Endometrial microvascular endothelial cells (primary cell): ENCODE results near the gene PCDHGA7. TPM values are rescaled to one million over a fixed set of nuclear protein-coding genes. Genes with fewer than 3 reads are reported as not detected.
"Not testable (repeated sequence)": the region's sequence is repeated elsewhere in the genome, so short reads cannot be mapped to it uniquely, and the experiment has no call there.

ENCODE experiments used
- in situ Hi-C: cut with HindIII; loops from 2 replicates; pipeline ENCODE4 v1.10.0; 2017; ENCODE audit warnings: low sequenced_read_pairs, low pct_unique_long_range_greater_than_20kb; ENCODE audit errors: inconsistent ontology term
- total RNA-seq: library from RNA; depleted of rRNA; stranded (reverse); fragments of >200 nt; gene quantifications from one replicate; pipeline ENCODE4 v1.2.3, GENCODE V29; 2015; ENCODE audit errors: inconsistent ontology term

PCDHGA7 gene
- total RNA-seq, 1 donor from 2014 or later, result 1.0 TPM

GRCh38 chr5:141363952-141364660 is 18.4 kb upstream of the PCDHGA7 start, which contains the start of gene PCDHGA5:
Gene PCDHGA5, plus strand, starts transcription at chr5:141364162. Its CDS starts 169 bp downstream, at chr5:141364331.
- in situ Hi-C loops, result no loop called here

DNA sequence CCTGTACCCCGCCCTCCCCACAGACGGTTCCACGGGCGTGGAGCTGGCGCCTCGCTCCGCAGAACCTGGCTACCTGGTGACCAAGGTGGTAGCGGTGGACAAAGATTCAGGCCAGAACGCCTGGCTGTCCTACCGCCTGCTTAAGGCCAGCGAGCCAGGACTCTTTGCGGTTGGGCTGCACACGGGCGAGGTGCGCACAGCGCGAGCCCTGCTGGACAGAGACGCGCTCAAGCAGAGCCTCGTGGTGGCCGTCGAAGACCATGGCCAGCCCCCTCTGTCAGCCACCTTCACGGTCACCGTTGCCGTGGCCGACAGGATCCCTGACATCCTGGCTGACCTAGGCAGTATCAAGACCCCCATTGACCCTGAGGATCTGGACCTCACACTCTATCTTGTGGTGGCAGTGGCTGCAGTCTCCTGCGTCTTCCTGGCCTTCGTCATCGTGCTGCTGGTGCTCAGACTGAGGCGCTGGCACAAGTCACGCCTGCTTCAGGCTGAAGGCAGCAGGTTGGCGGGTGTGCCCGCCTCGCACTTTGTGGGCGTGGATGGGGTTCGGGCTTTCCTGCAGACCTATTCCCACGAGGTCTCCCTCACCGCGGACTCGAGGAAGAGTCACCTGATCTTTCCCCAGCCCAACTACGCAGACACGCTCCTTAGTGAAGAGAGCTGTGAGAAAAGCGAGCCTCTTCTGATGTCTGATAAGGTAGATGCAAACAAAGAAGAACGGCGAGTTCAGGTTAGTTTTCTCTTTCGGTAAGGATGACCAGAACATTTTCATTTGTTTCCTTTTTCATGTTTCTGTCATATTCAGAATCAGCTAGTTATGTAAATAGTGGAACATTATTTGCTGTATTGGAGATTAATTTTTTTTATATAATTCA is 16.3 kb upstream of the PCDHGA7 start:
- in situ Hi-C loops, result no loop called here

DNA sequence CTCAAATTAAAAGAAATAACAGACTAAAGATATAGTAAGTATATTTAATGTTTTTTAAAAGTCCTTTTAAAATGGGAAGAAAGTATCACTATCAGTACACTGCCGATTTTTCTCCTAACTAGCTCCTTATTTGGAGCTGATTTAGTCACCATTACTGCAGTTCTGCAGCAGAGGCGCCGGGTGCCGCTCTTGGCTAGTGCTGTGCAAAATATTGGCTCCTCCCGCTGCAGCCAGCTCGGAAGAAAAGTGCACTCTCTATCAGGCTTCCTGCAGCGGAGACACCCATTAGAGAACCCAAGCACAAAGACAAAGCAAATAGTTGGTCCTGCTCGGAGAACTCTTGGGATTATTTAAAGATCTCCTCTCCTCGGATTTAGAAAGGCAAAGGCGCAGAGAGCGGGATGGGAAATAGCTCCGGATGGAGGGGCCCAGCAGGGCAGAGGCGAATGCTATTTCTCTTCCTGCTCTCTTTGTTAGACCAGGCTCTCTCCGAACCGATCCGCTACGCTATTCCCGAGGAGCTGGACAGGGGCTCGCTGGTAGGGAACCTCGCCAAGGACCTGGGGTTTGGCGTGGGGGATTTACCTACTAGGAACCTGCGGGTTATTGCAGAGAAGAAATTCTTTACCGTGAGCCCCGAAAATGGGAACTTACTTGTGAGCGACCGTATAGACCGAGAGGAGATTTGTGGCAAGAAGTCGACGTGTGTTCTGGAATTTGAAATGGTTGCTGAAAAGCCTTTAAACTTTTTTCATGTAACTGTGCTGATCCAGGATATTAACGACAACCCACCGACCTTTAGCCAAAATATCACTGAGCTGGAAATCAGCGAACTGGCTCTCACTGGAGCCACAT is 12.3 kb upstream of the PCDHGA7 start, which contains the start of gene PCDHGB3:
Gene PCDHGB3 (plus strand): TSS at position 249 of the 855 bp plus-strand sequence. CDS start 153 bp downstream, at position 402.
- in situ Hi-C loops, result no loop called here

DNA sequence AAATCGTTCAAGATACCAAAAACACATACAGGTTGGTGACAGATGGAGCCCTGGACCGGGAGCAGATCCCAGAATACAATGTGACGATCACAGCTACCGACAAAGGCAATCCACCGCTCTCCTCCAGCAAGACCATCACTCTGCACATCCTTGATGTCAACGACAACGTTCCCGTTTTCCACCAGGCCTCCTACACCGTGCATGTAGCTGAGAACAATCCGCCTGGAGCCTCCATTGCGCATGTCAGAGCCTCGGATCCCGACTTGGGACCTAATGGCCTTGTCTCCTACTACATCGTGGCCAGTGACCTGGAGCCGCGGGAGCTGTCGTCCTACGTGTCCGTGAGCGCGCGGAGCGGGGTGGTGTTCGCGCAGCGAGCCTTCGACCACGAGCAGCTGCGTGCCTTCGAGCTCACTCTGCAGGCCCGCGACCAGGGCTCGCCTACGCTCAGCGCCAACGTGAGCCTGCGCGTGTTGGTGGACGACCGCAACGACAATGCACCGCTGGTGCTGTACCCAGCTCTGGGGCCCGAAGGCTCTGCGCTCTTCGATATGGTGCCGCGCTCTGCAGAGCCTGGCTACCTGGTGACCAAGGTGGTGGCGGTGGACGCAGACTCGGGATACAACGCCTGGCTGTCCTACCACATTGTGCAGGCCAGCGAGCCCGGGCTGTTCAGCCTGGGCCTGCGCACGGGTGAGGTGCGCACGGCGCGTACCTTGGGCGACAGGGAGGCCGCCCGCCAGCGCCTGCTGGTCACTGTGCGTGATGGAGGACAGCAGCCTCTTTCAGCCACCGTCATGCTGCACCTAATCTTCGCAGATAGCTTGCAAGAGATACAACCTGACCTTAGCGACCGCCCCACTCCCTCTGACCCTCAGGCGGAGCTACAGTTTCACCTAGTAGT is 10.7 kb upstream of the PCDHGA7 start:
- in situ Hi-C loops, result no loop called here

DNA sequence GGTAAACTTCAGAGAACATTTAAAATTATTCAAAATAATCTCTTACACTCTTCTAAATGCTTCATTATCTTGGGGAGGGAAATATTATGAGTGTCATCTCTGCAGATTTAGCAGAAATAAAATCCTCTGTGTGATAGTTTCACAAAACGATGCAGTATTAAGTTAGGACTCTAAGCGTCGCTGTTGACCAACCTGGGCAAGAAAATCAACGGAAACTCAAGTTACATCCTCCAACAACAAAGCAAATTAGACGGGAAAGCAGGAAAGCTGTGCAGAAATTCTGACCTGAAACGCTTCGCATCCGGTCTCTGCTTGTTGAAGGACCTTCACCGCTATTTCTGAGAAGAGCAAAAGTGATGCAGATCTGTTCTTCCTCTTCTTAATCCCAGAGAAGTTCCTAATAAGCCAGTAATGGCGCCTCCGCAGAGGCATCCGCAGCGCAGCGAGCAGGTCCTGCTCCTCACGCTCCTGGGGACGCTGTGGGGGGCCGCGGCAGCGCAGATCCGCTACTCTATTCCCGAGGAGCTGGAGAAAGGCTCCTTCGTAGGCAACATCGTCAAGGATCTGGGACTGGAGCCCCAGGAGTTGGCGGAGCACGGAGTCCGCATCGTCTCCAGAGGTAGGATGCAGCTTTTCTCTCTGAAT is 8.7 kb upstream of the PCDHGA7 start, which contains the start of gene PCDHGA6:
Gene PCDHGA6 (plus strand): TSS at position 219 of the 645 bp plus-strand sequence. CDS start 193 bp downstream, at position 412.
- in situ Hi-C loops, result no loop called here

- in situ Hi-C loops, result no loop called here
Observed at GRCh38 chr5:141374627-141375026, 7.9 kb upstream of the PCDHGA7 start.

DNA sequence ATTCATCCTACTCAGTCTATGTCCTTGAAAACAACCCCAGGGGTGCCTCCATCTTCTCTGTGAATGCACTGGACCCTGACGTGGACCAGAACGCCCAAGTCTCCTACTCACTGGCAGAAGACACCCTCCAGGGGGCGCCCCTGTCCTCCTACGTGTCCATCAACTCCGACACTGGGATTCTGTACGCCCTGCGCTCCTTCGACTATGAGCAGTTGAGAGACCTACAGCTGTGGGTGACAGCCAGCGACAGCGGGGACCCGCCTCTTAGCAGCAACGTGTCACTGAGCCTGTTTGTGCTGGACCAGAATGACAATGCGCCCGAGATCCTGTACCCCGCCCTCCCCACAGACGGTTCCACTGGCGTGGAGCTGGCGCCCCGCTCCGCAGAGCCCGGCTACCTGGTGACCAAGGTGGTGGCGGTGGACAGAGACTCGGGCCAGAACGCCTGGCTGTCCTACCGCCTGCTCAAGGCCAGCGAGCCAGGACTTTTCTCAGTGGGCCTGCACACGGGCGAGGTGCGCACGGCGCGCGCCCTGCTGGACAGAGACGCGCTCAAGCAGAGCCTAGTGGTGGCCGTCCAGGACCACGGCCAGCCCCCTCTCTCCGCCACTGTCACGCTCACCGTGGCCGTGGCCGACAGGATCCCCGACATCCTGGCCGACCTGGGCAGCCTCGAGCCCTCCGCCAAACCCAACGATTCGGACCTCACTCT is 6.9 kb upstream of the PCDHGA7 start:
- in situ Hi-C loops, result not testable (repeated sequence)

DNA sequence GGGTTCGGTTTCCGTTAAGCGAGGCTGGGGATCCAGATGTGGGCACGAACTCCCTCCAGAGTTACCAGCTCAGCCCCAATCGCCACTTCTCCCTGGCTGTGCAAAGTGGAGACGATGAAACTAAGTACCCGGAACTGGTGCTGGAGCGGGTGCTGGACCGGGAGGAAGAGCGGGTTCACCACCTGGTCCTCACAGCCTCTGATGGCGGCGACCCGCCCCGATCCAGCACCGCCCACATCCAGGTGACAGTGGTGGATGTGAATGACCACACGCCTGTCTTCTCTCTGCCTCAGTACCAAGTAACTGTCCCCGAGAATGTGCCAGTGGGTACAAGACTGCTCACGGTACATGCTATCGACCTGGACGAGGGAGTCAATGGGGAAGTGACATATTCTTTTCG is 803 bp downstream of the PCDHGA7 start:
- in situ Hi-C loops, result no loop called here

- in situ Hi-C loops, result no loop called here
Observed at GRCh38 chr5:141384471-141385267, 2.1 kb downstream of the PCDHGA7 start.

GRCh38 chr5:141387557-141388311 is 5.2 kb downstream of the PCDHGA7 start, which contains the start of gene PCDHGB4:
Gene PCDHGB4, plus strand, starts transcription at chr5:141387698. Its CDS starts 187 bp downstream, at chr5:141387885.
- in situ Hi-C loops, result not testable (repeated sequence)

DNA sequence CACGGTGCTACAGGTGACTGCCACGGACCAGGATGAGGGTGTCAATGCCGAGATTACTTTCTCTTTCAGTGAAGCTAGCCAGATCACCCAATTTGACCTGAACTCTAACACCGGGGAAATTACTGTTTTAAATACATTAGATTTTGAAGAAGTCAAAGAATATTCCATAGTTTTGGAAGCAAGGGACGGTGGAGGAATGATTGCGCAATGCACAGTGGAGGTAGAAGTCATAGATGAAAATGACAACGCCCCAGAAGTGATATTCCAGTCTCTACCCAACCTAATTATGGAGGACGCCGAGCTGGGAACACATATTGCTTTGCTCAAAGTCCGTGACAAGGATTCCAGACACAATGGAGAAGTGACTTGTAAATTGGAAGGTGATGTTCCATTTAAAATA is 6.1 kb downstream of the PCDHGA7 start:
- in situ Hi-C loops, result no loop called here

GRCh38 chr5:141389153-141390042 is 6.9 kb downstream of the PCDHGA7 start:
- in situ Hi-C loops, result no loop called here

DNA sequence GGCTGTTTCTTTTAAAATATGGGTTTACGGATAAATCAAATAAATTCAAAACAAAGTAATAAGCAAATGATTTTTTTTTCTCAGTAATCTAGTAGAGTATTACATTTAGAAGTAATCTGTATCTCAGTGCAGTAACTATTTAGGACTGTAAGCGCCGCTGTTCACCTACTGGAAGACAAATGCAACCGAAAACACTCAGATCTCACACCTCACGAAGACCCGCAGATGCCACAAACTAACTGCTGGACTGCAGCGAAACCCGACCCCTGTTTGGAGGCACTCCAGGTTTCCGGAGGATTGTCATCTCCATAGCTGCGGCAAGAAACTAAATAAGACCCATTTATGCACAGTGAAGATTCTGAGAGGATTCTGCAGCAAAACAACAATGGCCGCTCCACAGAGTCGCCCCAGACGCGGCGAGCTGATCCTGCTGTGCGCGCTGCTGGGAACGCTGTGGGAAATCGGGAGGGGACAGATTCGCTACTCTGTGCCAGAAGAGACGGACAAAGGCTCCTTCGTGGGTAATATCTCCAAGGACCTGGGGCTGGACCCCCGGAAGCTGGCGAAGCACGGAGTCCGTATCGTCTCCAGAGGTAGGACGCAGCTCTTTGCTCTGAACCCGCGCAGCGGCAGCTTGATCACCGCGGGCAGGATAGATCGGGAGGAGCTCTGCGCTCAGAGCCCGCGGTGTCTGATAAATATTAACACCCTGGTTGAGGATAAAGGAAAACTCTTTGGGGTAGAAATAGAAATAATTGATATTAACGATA is 10.1 kb downstream of the PCDHGA7 start, which contains the start of gene PCDHGA8:
Gene PCDHGA8 (plus strand): TSS at position 205 of the 770 bp plus-strand sequence. CDS start 181 bp downstream, at position 386.
- in situ Hi-C loops, result no loop called here

- in situ Hi-C loops, result no loop called here
Observed at GRCh38 chr5:141393267-141393666, 10.7 kb downstream of the PCDHGA7 start.
